HCT116 (cell line): ENCODE results near the gene SLC35E2B. TPM values are rescaled to one million over a fixed set of nuclear protein-coding genes. Genes with fewer than 3 reads are reported as not detected.

ENCODE experiments used
- ATAC-seq: fragments of 200-7000 bp; cut with Tn5 transposase; 2 replicates; pipeline ENCODE4 v1.9.1; 2020; ENCODE audit warnings: mild to moderate bottlenecking, moderate library complexity
- BruUV-seq: library from RNA; stranded (reverse); fragments of 400-500 nt; replicated peaks from 2 replicates; lab custom pipeline; 2021; lab: Mats Ljungman, UMichigan
- CTCF ChIA-PET: fragments of 300-600 bp; sonication (Branson Sonifier 250); formaldehyde crosslinking; loops from one replicate; lab custom pipeline; 2021; ENCODE audit warnings: antibody characterized with exemption; lab: Charles Lee
- POLR2A ChIA-PET: fragments of 300-600, 350-600 bp; sonication (Branson Sonifier 250); formaldehyde crosslinking; loops from one replicate; lab custom pipeline; 2021; ENCODE audit warnings: antibody characterized with exemption; lab: Charles Lee
- RAD21 ChIA-PET, 2 experiments: fragments of 300-600 bp; sonication (Branson Sonifier 250); formaldehyde crosslinking; loops; one replicate each; lab custom pipeline; 2023; ENCODE audit warnings: low total read pairs in 2 of 2; ENCODE audit not compliant: uncharacterized antibody in 2 of 2, unreplicated experiment in 2 of 2, low non-redundant PET in 1 of 2; lab: Charles Lee
- DNase-seq: peaks from one replicate; pipeline ENCODE4 v3.0.0-alpha.2; 2010; ENCODE audit warnings: low read depth, low spot score
- H2AFZ ChIP-seq: fragments of 200-600 bp; shearing (Covaris generic), sonication (generic); 2 replicates; pipeline ENCODE4 v1.6.1; 2017; ENCODE audit warnings: low read depth, mixed run types, mixed read lengths, antibody characterized with exemption, low read length; ENCODE audit not compliant: poor library complexity, severe bottlenecking
- H3K27ac ChIP-seq: 2 replicates; pipeline ENCODE4 v1.5.1; 2012; ENCODE audit warnings: low read depth, low read length
- H3K27me3 ChIP-seq: fragments of 200-600 bp; sonication (generic); 2 replicates; pipeline ENCODE4 v1.6.1; 2016; ENCODE audit warnings: mixed run types, low read length, mixed read lengths; ENCODE audit not compliant: insufficient read depth
- H3K36me3 ChIP-seq, 2 experiments: fragments of 200-500 bp in 1 of 2; fragments of 200-600 bp in 1 of 2; sonication (Bioruptor generic) in 1 of 2; sonication (generic) in 1 of 2; 2 replicates each; pipeline versions ENCODE4 v1.5.1 to v1.6.1; 2014 to 2016; ENCODE audit warnings: low read length in 2 of 2, inconsistent platforms in 1 of 2, mixed read lengths in 1 of 2, mixed run types in 1 of 2; ENCODE audit not compliant: insufficient read depth in 2 of 2, control insufficient read depth in 1 of 2
- H3K4me1 ChIP-seq, 2 experiments: fragments of 200-600 bp in 1 of 2; sonication (generic) in 1 of 2; 2 replicates each; pipeline versions ENCODE4 v1.5.1 to v1.6.1; 2012 to 2017; ENCODE audit warnings: low read length in 2 of 2, inconsistent platforms in 1 of 2, mild to moderate bottlenecking in 1 of 2, mixed read lengths in 1 of 2, mixed run types in 1 of 2, moderate library complexity in 1 of 2; ENCODE audit not compliant: insufficient read depth in 2 of 2, control insufficient read depth in 1 of 2
- H3K4me2 ChIP-seq: fragments of 200-600 bp; sonication (generic); 2 replicates; pipeline ENCODE4 v1.6.1; 2017; ENCODE audit warnings: mixed run types, low read length, mixed read lengths
- H3K4me3 ChIP-seq, 2 experiments: fragments of 200-600 bp in 1 of 2; sonication (generic) in 1 of 2; replicated peaks in 1 of 2; 2 replicates each; pipeline ENCODE4 v1.5.1; 2011 to 2016; ENCODE audit warnings: low read length in 2 of 2, control low read depth in 1 of 2, low read depth in 1 of 2, mild to moderate bottlenecking in 1 of 2, mixed read lengths in 1 of 2, mixed run types in 1 of 2
- H3K79me2 ChIP-seq: fragments of 200-600 bp; sonication (generic); 2 replicates; pipeline ENCODE4 v1.6.1; 2017; ENCODE audit warnings: mild to moderate bottlenecking, mixed run types, low read length, moderate library complexity, mixed read lengths; ENCODE audit not compliant: insufficient read depth
- H3K9ac ChIP-seq: fragments of 200-600 bp; sonication (generic); 2 replicates; pipeline ENCODE4 v1.6.1; 2016; ENCODE audit warnings: low read length, mixed read lengths
- H3K9me2 ChIP-seq: fragments of 200-600 bp; sonication (generic), shearing (Covaris generic); 2 replicates; pipeline ENCODE4 v1.6.1; 2017; ENCODE audit warnings: mixed run types, mild to moderate bottlenecking, moderate library complexity; ENCODE audit not compliant: insufficient read depth
- H3K9me3 ChIP-seq, 2 experiments: fragments of 200-500 bp in 1 of 2; fragments of 200-600 bp in 1 of 2; sonication (Bioruptor generic) in 1 of 2; sonication (generic) in 1 of 2; 2 replicates each; pipeline ENCODE4 v1.6.1; 2014 to 2017; ENCODE audit warnings: low read length in 2 of 2, mixed read lengths in 2 of 2, inconsistent platforms in 1 of 2, low read depth in 1 of 2, mild to moderate bottlenecking in 1 of 2, mixed run types in 1 of 2, moderate library complexity in 1 of 2; ENCODE audit not compliant: control insufficient read depth in 1 of 2, insufficient read depth in 1 of 2
- H4K20me1 ChIP-seq: fragments of 200-600 bp; sonication (generic), shearing (Covaris generic); 2 replicates; pipeline ENCODE4 v1.6.1; 2017; ENCODE audit warnings: mixed run types, mild to moderate bottlenecking, moderate library complexity; ENCODE audit not compliant: insufficient read depth
- ATF3 ChIP-seq: IDR thresholded peaks from 2 replicates; pipeline ENCODE4 v1.6.1; 2012
- EGR1 ChIP-seq: IDR thresholded peaks from 2 replicates; pipeline ENCODE4 v1.6.1; 2012; ENCODE audit warnings: low read depth
- EZH2 ChIP-seq: fragments of 200-600 bp; sonication (generic); IDR thresholded peaks from 2 replicates; pipeline ENCODE4 v1.6.1; 2017; ENCODE audit warnings: antibody characterized with exemption, mixed run types
- FOSL1 ChIP-seq: IDR thresholded peaks from 2 replicates; pipeline ENCODE4 v1.6.1; 2012; ENCODE audit warnings: low read depth
- POLR2A ChIP-seq: IDR thresholded peaks from 2 replicates; pipeline ENCODE4 v1.7.0; 2011; ENCODE audit warnings: borderline replicate concordance; ENCODE audit not compliant: insufficient read depth, insufficient read length; ENCODE audit errors: extremely low read depth
- POLR2AphosphoS5 ChIP-seq: IDR thresholded peaks from 2 replicates; pipeline ENCODE4 v1.6.1; 2011; ENCODE audit warnings: mild to moderate bottlenecking, low read depth, low read length, moderate library complexity
- SRF ChIP-seq: IDR thresholded peaks from 2 replicates; pipeline ENCODE4 v1.6.1; 2012; ENCODE audit warnings: low read depth
- YY1 ChIP-seq: IDR thresholded peaks from 2 replicates; pipeline ENCODE4 v1.6.1; 2011; ENCODE audit warnings: low read length, low read depth, moderate library complexity, mild to moderate bottlenecking; ENCODE audit not compliant: insufficient replicate concordance; ENCODE audit errors: extremely low read depth
- ZBTB33 ChIP-seq: IDR thresholded peaks from 2 replicates; pipeline ENCODE4 v1.6.1; 2011; ENCODE audit warnings: mild to moderate bottlenecking, low read length, moderate library complexity; ENCODE audit not compliant: insufficient replicate concordance; ENCODE audit errors: extremely low read depth
- ZFX ChIP-seq: fragments of 450-650 bp; IDR thresholded peaks from 2 replicates; pipeline ENCODE4 v1.6.1; 2017
- ZNF274 ChIP-seq: fragments of 200-500 bp; sonication (Bioruptor generic); IDR thresholded peaks from 2 replicates; pipeline ENCODE4 v1.6.1; 2014; ENCODE audit warnings: mild to moderate bottlenecking, low read depth, low read length, inconsistent platforms
- intact Hi-C: fragments of 100-400 bp; cut with micrococcal nuclease; formaldehyde crosslinking; loops from 2 replicates; pipeline ENCODE4 v1.10.0; 2022
- total RNA-seq: library from RNA; stranded (reverse); gene quantifications from one replicate; pipeline ENCODE4 v1.2.1, GENCODE V29; 2021; ENCODE audit not compliant: unreplicated experiment

Gene SLC35E2B
- total RNA-seq, 1 experiment from 2014 or later, result 30.3 TPM

- no peak for TF ChIP-seq SRF
- TF ChIP-seq POLR2A, result no peak
- TF ChIP-seq ZNF274, result no peak
- no peak for TF ChIP-seq YY1
- no peak for TF ChIP-seq EGR1
- TF ChIP-seq FOSL1, result no peak
- TF ChIP-seq ATF3, result no peak
Observed at GRCh38 chr1:1629430-1630190, 63.0 kb downstream of the SLC35E2B start (continued).

GRCh38 chr1:1628754-1629429 lies 63.7 kb downstream of the SLC35E2B start:
- Histone ChIP-seq H3K9ac (peak overlapping the region; percentile 86), H3K79me2 (peaks cover 13% of the 10 kb centered on the region; the same call in 1 of the 2 replicates), H3K36me3 (no peaks in the 10 kb centered on the region), H3K27me3 (no peaks in the 10 kb centered on the region), H4K20me1 (no peaks in the 10 kb centered on the region), H3K9me3 (no peaks in the 10 kb centered on the region), H3K27ac (peak overlapping the region; percentile 99), H3K9me2 (no peaks in the 10 kb centered on the region), H2AFZ (no peak overlapping the region), H3K4me2 (peak overlapping the region; percentile 84), H3K4me1 (peaks cover 4 to 38% of the 10 kb centered on the region in 2 experiments), H3K4me3 (peak overlapping the region; percentile 69 to 88)
- ChIA-PET POLR2A (interaction anchor here (0.8 to 2.4 kb wide), 3 partner anchors 11 to 118 kb away, joined by 3 to 15 read pairs (median 6); partner anchors contain the start of gene MIB2), RAD21 (interaction anchor here in 1 of 2 experiments (0.6 kb wide), 1 partner anchor 13 kb away, joined by 4 read pairs; the partner anchor contains the start of gene MIB2), CTCF (interaction anchor here (0.6 to 1.6 kb wide), 6 partner anchors 9 to 303 kb away, joined by 3 to 6 read pairs (median 4); partner anchors contain the start of gene MIB2)
- peak; percentile 71 for ATAC-seq
- TF ChIP-seq ZBTB33, result no peak
- TF ChIP-seq POLR2AphosphoS5, result peak; percentile 87
- no peak for TF ChIP-seq EZH2
- TF ChIP-seq ZFX, result peak; percentile 89
- TF ChIP-seq FOSL1, result no peak
- intact Hi-C loops, result no loop called here
- DNase-seq, result peak; percentile 71
- BruUV-seq, result no TSS peak
